ENCODE data around the gene VWA3A. TPM values are rescaled to one million over a fixed set of nuclear protein-coding genes. Genes with fewer than 3 reads are reported as not detected.
"Not testable (repeated sequence)": the region's sequence is repeated elsewhere in the genome, so short reads cannot be mapped to it uniquely, and the experiment has no call there.

Gene VWA3A
- polyA plus RNA-seq, 1 experiment: 0.15 TPM

DNA sequence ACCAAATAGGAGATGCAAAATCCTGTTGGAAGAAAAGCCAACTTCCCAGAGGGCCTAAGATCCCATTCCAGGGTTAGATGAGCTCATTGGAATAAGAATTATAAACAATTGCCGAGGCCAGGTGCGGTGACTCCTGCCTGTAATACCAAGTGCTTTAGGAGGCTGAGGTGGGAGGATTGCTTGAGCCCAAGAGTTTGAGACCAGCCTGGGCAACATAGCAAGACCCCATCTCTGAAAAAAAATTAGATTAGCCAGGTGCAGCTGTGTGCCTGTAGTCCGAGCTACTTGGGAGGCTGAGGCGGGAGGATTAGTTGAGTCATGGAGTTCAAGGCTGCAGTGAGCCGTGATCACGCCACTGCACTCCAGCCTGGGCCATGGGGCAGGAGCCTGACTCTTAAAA, 52.2 kb downstream of the VWA3A start:
- H3K27me3 ChIP-seq (ENCODE audit: control insufficient read depth, insufficient read depth, low read length): peaks cover 7% of the 10 kb centered on the region; the same call in 1 of the 2 replicates
- CTCF ChIA-PET: no interaction called here
- no peak for TF ChIP-seq CTCF (IDR thresholded peaks at IDR 0.05; ENCODE audit: insufficient read depth, low read depth, low read length)
- H3K36me3 ChIP-seq (ENCODE audit: control insufficient read depth, insufficient read depth, low read length): no peaks in the 10 kb centered on the region
- no peak for DNase-seq (ENCODE audit: low read depth)
- POLR2A ChIA-PET: no interaction called here
- H3K4me3 ChIP-seq (ENCODE audit: low read depth, low read length): no peak overlapping the region

- ChIA-PET POLR2A (no interaction called here), CTCF (no interaction called here)
- no peak overlapping the region for H3K4me3 ChIP-seq (ENCODE audit: low read depth, low read length)
- no peaks in the 10 kb centered on the region for H3K36me3 ChIP-seq (ENCODE audit: control insufficient read depth, insufficient read depth, low read length)
- no peak for TF ChIP-seq CTCF (IDR thresholded peaks at IDR 0.05; ENCODE audit: insufficient read depth, low read depth, low read length)
- H3K27me3 ChIP-seq (ENCODE audit: control insufficient read depth, insufficient read depth, low read length): peaks cover 1% of the 10 kb centered on the region; the same call in 1 of the 2 replicates
- no peak for DNase-seq (ENCODE audit: low read depth)
Measured at GRCh38 chr16:22147853-22148252, 55.5 kb downstream of the VWA3A start.

DNA sequence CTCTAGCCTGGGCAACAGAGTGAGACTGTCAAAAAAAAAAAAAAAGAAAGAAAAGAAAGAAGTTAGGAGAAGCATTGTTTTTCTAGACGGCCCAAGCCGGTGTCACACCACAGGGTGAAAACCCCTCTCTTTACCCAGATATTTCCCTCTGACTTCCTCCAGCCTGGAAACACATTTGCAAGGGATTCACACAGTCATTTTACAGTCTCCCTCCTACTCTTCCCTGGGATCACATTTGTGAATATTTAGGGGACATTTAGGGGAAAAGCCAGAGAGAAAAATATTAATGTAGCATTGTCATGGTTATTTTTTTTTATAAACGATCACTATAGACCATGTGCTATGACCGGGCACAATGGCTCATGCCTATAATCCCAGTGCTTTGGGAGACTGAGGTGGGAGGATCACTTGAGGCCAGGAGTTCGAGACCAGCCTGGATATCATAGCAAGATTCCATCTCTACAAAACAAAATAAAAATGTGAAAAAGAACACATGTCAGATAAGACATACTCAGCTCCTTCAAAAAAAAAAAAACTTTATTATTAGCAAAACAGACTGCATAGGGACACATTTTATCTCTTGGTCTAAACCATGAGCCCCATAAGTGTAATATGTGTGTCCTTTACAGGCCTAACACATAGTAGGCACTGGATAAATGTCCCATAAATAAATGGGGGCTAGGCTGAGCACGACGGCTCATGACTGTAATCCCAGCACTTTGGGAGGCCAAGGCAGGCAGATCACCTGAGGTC, 59.1 kb downstream of the VWA3A start:
- peaks cover 3% of the 10 kb centered on the region; the same call in 1 of the 2 replicates for H3K27me3 ChIP-seq (ENCODE audit: control insufficient read depth, insufficient read depth, low read length)
- no peak for DNase-seq (ENCODE audit: low read depth)
- ChIA-PET CTCF (no interaction called here), POLR2A (no interaction called here)
- TF ChIP-seq CTCF (IDR thresholded peaks at IDR 0.05; ENCODE audit: insufficient read depth, low read depth, low read length): no peak
- H3K4me3 ChIP-seq (ENCODE audit: low read depth, low read length): no peak overlapping the region
- H3K36me3 ChIP-seq (ENCODE audit: control insufficient read depth, insufficient read depth, low read length): no peaks in the 10 kb centered on the region

GRCh38 chr16:22152316-22152715, 60.0 kb downstream of the VWA3A start:
- ChIA-PET POLR2A (no interaction called here), CTCF (interaction anchor here (1.1 kb wide), 1 partner anchor 36 kb away, joined by 3 read pairs; no protein-coding TSS in a partner anchor)
- Histone ChIP-seq H3K36me3 (ENCODE audit: control insufficient read depth, insufficient read depth, low read length) (no peaks in the 10 kb centered on the region), H3K27me3 (ENCODE audit: control insufficient read depth, insufficient read depth, low read length) (0 out of 2 replicates have a peak, but pooled peaks cover 2% of the 10 kb centered on the region), H3K4me3 (ENCODE audit: low read depth, low read length) (no peak overlapping the region)
- no peak for DNase-seq (ENCODE audit: low read depth)
- no peak for TF ChIP-seq CTCF (IDR thresholded peaks at IDR 0.05; ENCODE audit: insufficient read depth, low read depth, low read length)

GRCh38 chr16:22153078-22153477, 60.7 kb downstream of the VWA3A start:
- POLR2A ChIA-PET; H3K36me3 ChIP-seq (ENCODE audit: control insufficient read depth, insufficient read depth, low read length); H3K4me3 ChIP-seq (ENCODE audit: low read depth, low read length); H3K27me3 ChIP-seq (ENCODE audit: control insufficient read depth, insufficient read depth, low read length); DNase-seq (ENCODE audit: low read depth): not testable (repeated sequence)
- CTCF ChIA-PET: interaction anchor here (1.1 kb wide), 1 partner anchor 35 kb away, joined by 3 read pairs; no protein-coding TSS in a partner anchor

DNA sequence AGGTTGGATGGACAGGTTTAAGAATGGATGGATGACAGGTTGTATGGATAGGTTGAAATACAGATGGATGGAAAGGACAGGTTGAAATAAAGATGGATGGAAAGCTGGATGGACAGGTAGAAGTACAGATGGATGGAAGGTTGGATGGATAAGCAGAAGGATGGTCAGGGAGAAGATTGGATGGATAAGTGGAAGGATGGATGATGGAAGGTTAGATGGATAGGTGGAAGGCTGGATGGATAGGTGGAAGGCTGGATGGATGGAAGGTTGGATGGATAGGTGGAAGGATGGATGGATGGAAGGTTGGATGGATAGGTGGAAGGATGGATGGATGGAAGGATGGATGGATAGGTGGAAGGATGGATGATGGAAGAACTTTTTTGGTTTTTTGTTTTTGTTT, 69.1 kb downstream of the VWA3A start:
- no peak for TF ChIP-seq CTCF (IDR thresholded peaks at IDR 0.05; ENCODE audit: insufficient read depth, low read depth, low read length)
- Histone ChIP-seq H3K4me3 (ENCODE audit: low read depth, low read length) (no peak overlapping the region), H3K36me3 (ENCODE audit: control insufficient read depth, insufficient read depth, low read length) (no peaks in the 10 kb centered on the region), H3K27me3 (ENCODE audit: control insufficient read depth, insufficient read depth, low read length) (peaks cover 8% of the 10 kb centered on the region)
- ChIA-PET CTCF (no interaction called here), POLR2A (no interaction called here)
- no peak for DNase-seq (ENCODE audit: low read depth)

Measured in BJ (cell line).